Stimulated activated CD4-positive, alpha-beta T cell treated with anti-CD3 and anti-CD28 coated beads, Interleukin-2, amount 100 ng/mL, for 48 hours (primary cell): Measurements from ENCODE around the gene CRYGC.

Source experiments
- DNase-seq, 2 donors: peaks; one replicate each; pipeline ENCODE4 v3.0.0-alpha.2; 2020

Gene CRYGC

GRCh38 chr2:208092093-208092832, 37.4 kb downstream of the CRYGC start:
- DNase-seq, result no peak

GRCh38 chr2:208090420-208090819, 39.2 kb downstream of the CRYGC start:
- no peak for DNase-seq

- no peak for DNase-seq
These were observed 43.6 kb downstream of the CRYGC start for GRCh38 chr2:208086029-208086428.

- DNase-seq, result no peak
These were observed 45.8 kb downstream of the CRYGC start for GRCh38 chr2:208083807-208084206.
